Hepatocyte (in vitro differentiated cells): ENCODE results near the gene HERC2. TPM values are rescaled to one million over a fixed set of nuclear protein-coding genes. Genes with fewer than 3 reads are reported as not detected.
"Not testable (repeated sequence)": the region's sequence is repeated elsewhere in the genome, so short reads cannot be mapped to it uniquely, and the experiment has no call there.

Experiments
- DNase-seq: peaks from one replicate; pipeline ENCODE4 v3.0.0-alpha.2; 2016; ENCODE audit warnings: low spot score
- H2AFZ ChIP-seq: fragments of 200-600 bp; sonication (generic); 2 replicates; pipeline ENCODE4 v1.6.0; 2016; ENCODE audit warnings: antibody characterized with exemption, mild to moderate bottlenecking
- H3K27ac ChIP-seq: fragments of 200-600 bp; sonication (generic); 2 replicates; pipeline ENCODE4 v1.5.1; 2016; ENCODE audit warnings: mild to moderate bottlenecking
- H3K27me3 ChIP-seq: fragments of 200-600 bp; sonication (generic); 2 replicates; pipeline ENCODE4 v1.6.1; 2016
- H3K36me3 ChIP-seq: fragments of 200-600 bp; sonication (generic); replicated peaks from 2 replicates; pipeline ENCODE4 v1.5.1; 2016; ENCODE audit warnings: low read depth; ENCODE audit not compliant: insufficient read depth
- H3K4me1 ChIP-seq: fragments of 200-600 bp; sonication (generic); 2 replicates; pipeline ENCODE4 v1.5.1; 2016; ENCODE audit warnings: mild to moderate bottlenecking, moderate library complexity; ENCODE audit not compliant: insufficient read depth
- H3K4me2 ChIP-seq: fragments of 200-600 bp; sonication (generic); 2 replicates; pipeline ENCODE4 v1.6.0; 2016
- H3K4me3 ChIP-seq: fragments of 200-600 bp; sonication (generic); 2 replicates; pipeline ENCODE4 v1.5.1; 2016; ENCODE audit warnings: mild to moderate bottlenecking
- H3K79me2 ChIP-seq: fragments of 200-600 bp; sonication (generic); 2 replicates; pipeline ENCODE4 v1.6.0; 2017; ENCODE audit warnings: mild to moderate bottlenecking
- H3K9me2 ChIP-seq: fragments of 200-600 bp; sonication (generic); replicated peaks from 2 replicates; pipeline ENCODE4 v1.6.0; 2017; ENCODE audit warnings: mild to moderate bottlenecking; ENCODE audit not compliant: insufficient read depth
- H3K9me3 ChIP-seq: fragments of 200-600 bp; sonication (generic); 2 replicates; pipeline ENCODE4 v1.5.1; 2016; ENCODE audit warnings: low read depth, mild to moderate bottlenecking
- H4K20me1 ChIP-seq: fragments of 200-600 bp; sonication (generic); 2 replicates; pipeline ENCODE4 v1.6.0; 2016; ENCODE audit warnings: mild to moderate bottlenecking; ENCODE audit not compliant: insufficient read depth, poor library complexity, severe bottlenecking
- EZH2phosphoT487 ChIP-seq: fragments of 200-600 bp; sonication (generic); IDR thresholded peaks from one replicate; pipeline ENCODE4 v1.6.1; 2018; ENCODE audit warnings: antibody characterized with exemption, mild to moderate bottlenecking, low read depth, moderate library complexity; ENCODE audit not compliant: unreplicated experiment, severe bottlenecking
- WGBS: methylation state at CpG from one replicate; pipeline ENCODE4 v1.1.6; 2016; ENCODE audit warnings: low lambda C conversion rate; ENCODE audit errors: missing lambda C conversion rate; 5-methylcytosine and 5-hydroxymethylcytosine counted together
- polyA plus RNA-seq: library from polyadenylated mRNA; unstranded; fragments of >200 nt; fragmentation: Nextera tagmentation; extraction: Ambion mirVana; gene quantifications from 2 replicates; pipeline ENCODE4 v1.2.1, GENCODE V29; 2016
- total RNA-seq: library from RNA; depleted of rRNA; stranded (reverse); fragments of >200 nt; gene quantifications from 2 replicates; pipeline ENCODE4 v1.2.3, GENCODE V29; 2014
- TF ChIP-seq, protein P1 (sequence below): fragments of 200-600 bp; sonication (generic); IDR thresholded peaks from 2 replicates; pipeline ENCODE4 v1.5.1; 2016; ENCODE audit warnings: antibody characterized with exemption, mild to moderate bottlenecking; ENCODE audit not compliant: poor library complexity

The HERC2 gene
- total and polyA plus RNA-seq, 2 experiments from 2014 or later, result 30.2 to 57.4 TPM

DNA sequence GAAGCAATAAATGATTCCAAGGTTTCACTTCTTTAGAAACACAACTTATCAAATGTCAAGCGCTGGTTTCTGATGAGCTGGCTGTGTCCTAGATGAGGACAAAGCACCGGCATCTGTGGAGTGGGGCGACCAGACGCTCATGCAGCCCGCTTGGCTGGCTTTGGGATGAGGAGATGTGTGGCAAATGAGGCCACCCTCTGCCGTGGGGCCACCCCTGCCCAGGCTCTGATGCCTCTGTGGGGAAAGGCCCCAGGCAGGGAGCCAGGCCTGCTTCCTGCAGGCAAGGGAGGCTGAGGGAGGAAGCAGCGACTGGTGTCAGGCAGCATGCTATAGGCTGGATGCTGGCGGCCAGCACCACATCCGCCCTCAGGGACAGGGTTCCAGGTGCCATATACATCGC lies 102.9 kb downstream of the HERC2 start:
- TF ChIP-seq EZH2phosphoT487, result no peak
- TF ChIP-seq, protein P1, sequence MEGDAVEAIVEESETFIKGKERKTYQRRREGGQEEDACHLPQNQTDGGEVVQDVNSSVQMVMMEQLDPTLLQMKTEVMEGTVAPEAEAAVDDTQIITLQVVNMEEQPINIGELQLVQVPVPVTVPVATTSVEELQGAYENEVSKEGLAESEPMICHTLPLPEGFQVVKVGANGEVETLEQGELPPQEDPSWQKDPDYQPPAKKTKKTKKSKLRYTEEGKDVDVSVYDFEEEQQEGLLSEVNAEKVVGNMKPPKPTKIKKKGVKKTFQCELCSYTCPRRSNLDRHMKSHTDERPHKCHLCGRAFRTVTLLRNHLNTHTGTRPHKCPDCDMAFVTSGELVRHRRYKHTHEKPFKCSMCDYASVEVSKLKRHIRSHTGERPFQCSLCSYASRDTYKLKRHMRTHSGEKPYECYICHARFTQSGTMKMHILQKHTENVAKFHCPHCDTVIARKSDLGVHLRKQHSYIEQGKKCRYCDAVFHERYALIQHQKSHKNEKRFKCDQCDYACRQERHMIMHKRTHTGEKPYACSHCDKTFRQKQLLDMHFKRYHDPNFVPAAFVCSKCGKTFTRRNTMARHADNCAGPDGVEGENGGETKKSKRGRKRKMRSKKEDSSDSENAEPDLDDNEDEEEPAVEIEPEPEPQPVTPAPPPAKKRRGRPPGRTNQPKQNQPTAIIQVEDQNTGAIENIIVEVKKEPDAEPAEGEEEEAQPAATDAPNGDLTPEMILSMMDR, result no peak
- H3K4me3 ChIP-seq, result no peak overlapping the region
- H3K9me3 ChIP-seq, result no peaks in the 10 kb centered on the region
- H4K20me1 ChIP-seq, result no peaks in the 10 kb centered on the region
- H3K9me2 ChIP-seq, result no peaks in the 10 kb centered on the region
- no peak for DNase-seq
- no peaks in the 10 kb centered on the region for H3K36me3 ChIP-seq
- H3K27me3 ChIP-seq, result no peaks in the 10 kb centered on the region
- H3K4me1 ChIP-seq, result no peaks in the 10 kb centered on the region
- no peak overlapping the region for H3K4me2 ChIP-seq
- no peak overlapping the region for H2AFZ ChIP-seq
- H3K79me2 ChIP-seq, result no peaks in the 10 kb centered on the region
- H3K27ac ChIP-seq, result no peak overlapping the region
- WGBS, result 97% methylated on average over 10 of the region's 10 CpGs

DNA sequence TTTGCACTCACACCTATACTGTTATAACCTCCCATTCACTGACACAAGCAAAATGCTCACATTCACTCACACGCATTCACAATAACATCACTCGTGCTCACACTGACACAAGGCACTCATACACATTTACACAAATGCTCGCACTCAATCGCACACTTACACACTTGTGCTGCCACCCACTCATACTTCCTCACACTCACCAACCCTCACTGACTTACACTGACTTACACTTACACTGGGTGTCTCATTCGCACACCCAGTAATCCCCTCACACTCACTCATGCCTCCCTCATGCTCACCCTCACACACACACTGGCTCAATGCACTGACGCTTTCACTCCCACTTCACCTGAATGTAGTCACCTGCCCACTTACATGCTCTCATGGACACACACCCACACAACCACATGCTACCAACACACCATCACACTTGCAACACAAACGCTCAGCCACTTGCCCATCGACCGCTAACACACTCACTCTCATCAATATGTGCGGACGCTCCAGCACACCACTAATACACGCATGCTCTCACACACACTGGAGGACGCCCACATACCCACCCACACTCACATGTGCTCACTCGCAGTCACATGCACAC lies 104.9 kb downstream of the HERC2 start:
- not testable (repeated sequence) for H3K4me2 ChIP-seq, H3K4me3 ChIP-seq, H4K20me1 ChIP-seq, H3K79me2 ChIP-seq, DNase-seq, H3K36me3 ChIP-seq, H3K9me3 ChIP-seq, H3K27ac ChIP-seq, H3K27me3 ChIP-seq, H2AFZ ChIP-seq, H3K9me2 ChIP-seq, H3K4me1 ChIP-seq
- WGBS, result 98% methylated on average over 14 of the region's 14 CpGs

DNA sequence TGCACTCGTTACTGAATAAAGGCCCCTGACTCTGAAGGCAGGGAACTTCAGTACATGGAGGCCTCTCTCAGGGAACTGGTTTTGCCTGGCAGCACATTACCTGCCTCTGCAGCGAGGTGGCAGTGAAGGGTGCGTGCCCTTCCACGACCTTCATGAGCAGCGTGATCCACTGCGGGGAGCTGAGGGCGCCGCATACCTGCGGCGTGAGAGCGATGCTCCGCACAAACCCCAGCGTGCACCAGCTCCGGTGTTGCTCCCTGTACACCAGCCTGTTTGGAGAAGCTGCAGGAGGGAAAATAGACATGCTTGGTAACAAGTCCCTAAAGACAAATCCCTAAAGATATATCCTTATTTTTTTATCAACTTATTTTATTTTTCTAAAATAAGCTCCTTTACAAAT lies 106.5 kb downstream of the HERC2 start:
- DNase-seq, H3K9me2 ChIP-seq, H3K4me1 ChIP-seq, H3K4me3 ChIP-seq, H4K20me1 ChIP-seq, H2AFZ ChIP-seq, H3K79me2 ChIP-seq, H3K36me3 ChIP-seq, H3K4me2 ChIP-seq, H3K27me3 ChIP-seq, H3K27ac ChIP-seq, H3K9me3 ChIP-seq: not testable (repeated sequence)
- WGBS, result 97% methylated on average over 14 of the region's 14 CpGs

DNA sequence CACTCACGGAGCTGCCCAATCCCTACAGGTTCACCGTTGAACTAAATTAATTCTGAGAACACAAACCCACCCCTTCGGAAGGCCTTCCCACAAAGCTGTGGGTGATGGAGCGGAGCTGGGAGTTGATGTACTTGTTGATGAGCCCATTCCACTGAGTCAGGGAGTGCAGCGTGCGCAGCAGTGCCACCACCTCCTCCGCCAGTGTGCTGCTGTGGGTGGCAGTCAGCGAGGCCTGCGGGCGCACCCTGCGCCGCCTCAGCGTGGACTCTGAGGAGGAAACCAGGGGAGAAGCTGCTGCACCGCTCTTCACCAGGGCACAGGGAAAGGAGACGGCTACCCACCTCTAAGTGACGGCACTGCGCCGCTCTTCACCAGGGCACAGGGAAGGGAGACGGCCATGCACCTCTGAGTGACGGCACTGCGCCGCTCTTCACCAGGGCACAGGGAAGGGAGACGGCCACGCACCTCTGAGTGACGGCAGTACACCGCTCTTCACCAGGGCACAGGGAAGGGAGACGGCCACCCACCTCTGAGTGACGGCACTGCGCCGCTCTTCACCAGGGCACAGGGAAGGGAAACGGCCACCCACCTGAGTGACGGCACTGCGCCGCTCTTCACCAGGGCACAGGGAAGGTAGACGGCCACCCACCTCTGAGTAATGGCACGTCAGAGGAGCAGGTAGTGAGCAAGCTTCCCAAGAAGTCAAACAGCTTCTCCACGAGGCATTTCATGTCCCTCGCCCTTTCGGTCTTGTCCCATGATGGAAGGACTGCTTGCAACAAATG lies 107.8 kb downstream of the HERC2 start:
- H3K79me2 ChIP-seq, H3K4me3 ChIP-seq, H3K4me1 ChIP-seq, H3K9me2 ChIP-seq, H3K27ac ChIP-seq, H3K4me2 ChIP-seq, H3K9me3 ChIP-seq, H3K36me3 ChIP-seq, H2AFZ ChIP-seq, H3K27me3 ChIP-seq, DNase-seq, H4K20me1 ChIP-seq: not testable (repeated sequence)
- 97% methylated on average over 22 of the region's 39 CpGs for WGBS

DNA sequence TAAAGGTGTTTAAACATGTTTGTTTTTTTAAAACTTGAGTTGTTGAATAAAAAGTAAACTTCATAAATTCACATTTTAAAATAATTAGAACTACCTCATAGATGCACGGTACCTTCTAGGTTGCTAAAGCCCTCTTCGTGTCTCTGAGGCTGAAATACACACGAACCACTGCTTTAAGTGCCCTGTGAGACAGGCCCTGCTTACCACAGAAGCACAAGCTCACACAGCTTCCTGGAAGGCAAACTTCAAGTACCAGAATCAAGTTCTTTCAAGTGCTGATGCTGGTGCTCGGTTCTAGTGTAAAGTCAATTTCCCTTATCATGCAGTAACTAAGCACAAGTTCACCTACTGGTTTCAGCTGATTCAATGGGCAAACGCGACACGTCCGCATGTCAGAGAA lies 108.6 kb downstream of the HERC2 start:
- H3K4me2 ChIP-seq, H3K27me3 ChIP-seq, H3K27ac ChIP-seq, H3K79me2 ChIP-seq, H3K9me2 ChIP-seq, DNase-seq, H3K4me3 ChIP-seq, H3K36me3 ChIP-seq, H3K4me1 ChIP-seq, H2AFZ ChIP-seq, H4K20me1 ChIP-seq, H3K9me3 ChIP-seq: not testable (repeated sequence)
- 99% methylated on average over 5 of the region's 8 CpGs for WGBS
